Dedifferentiated amniotic fluid mesenchymal stem cell (primary cell): ENCODE results near the gene CFAP210.

ENCODE experiments used
- DNase-seq: peaks from one replicate; pipeline ENCODE4 v3.0.0-alpha.2; 2016; ENCODE audit errors: extremely low spot score

CFAP210 gene, protein sequence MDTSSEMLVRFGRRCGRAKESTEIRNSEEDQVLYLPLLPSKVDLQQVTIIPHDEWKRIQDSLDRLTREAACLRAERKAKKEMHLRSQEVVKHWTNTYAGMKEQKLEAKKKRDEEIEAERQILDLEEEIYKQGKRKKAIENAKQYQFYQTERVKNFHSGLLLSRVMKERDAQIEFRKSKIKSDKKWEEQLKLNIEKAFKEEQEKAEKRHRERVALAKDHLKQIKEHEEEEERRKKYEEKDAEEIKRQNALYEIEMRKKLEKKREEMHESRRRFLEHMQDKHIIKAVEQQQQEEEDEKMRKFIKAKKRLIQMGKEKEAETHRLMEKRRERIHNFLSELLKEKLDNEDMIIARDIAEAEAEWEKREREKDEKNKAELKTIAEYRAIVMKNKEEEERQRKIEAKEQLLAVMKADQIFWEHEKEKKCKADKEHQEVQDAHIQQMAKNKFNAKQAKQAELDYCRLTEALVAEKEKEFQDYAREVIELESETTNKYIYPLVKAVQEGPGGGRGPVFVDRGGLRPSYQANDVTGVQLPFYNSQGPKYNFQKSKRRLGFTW

GRCh38 chr2:169694113-169694893 lies at the start of gene CFAP210, which contains the start of gene PHOSPHO2:
Gene CFAP210 (minus strand): TSS chr2:169694405. CDS start chr2:169694327, 78 bp downstream.
Gene PHOSPHO2 (plus strand): TSS chr2:169694469. CDS start chr2:169700972, 6,503 bp downstream.
- DNase-seq: peak; percentile 95

DNA sequence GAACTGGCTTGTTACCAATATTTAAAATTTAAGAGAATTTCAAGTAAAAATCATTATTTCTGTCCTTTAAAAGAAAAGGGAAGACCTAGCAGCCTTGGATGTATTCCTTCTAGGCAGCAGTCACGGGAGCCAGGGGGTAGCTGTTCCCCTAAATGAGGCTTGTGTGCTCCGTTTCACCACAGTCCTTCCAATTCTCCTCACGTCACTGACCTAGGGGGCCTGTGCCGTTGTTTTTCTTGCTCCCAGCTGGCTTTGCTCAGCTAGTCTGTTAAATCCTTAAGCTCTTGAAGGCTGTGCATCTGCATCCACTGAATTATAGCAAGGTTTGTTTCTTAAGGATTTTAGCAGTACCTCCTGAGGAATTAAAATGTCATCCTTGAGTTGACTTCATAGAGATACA lies 49.3 kb upstream of the CFAP210 start:
- no peak for DNase-seq

GRCh38 chr2:169739351-169739750 lies 45.1 kb upstream of the CFAP210 start:
- no peak for DNase-seq

- DNase-seq: no peak
These were observed 44.5 kb upstream of the CFAP210 start for GRCh38 chr2:169738566-169739229.

- no peak for DNase-seq
These were observed 42.7 kb upstream of the CFAP210 start for GRCh38 chr2:169736902-169737301.

DNA sequence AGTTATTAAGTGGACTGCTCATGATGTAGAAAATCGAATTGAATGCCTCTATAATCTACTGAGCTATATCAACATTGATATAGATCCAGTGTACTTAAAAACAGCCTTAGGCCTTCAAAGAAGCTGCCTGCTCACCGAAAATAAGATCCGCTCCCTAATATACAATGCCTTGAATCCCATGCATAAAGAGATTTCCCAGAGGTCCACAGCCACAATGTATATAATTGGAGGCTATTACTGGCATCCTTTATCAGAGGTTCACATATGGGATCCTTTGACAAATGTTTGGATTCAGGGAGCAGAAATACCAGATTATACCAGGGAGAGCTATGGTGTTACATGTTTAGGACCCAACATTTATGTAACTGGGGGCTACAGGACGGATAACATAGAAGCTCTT lies 41.4 kb upstream of the CFAP210 start:
- DNase-seq: no peak

DNA sequence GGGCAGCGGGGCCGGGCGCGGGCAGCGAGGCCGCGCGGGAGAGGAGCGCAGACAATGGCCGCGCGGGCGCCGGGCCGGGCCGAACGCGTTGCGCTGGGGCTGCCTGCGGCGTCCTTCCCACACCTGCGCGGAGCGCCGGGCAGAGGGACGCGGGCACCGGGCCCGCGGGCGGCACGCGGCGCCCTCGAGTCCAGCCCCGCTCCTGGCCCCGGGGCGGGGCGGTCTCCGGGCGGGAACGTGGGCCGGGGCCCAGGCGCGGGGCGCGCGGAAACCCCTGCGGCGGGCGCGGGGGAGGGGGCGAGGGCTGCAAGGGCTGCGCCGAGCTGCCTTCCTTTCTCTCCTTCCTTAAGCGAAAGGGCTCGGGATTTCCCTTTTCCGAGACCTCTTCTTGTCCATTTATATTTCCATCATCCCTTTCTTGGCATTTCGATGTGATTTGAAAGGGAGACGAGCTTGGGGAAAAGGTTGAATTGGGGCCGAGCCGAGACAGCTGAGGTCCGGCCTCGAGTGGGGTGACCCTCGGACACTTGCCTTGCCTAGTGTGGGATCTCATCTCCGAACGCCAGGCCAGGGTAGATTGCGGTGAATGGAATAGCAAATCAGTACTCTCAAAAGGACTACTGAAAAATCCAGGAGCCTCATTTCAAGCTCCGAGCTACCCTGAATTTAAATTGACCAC lies 40.1 kb upstream of the CFAP210 start:
- DNase-seq: no peak

DNA sequence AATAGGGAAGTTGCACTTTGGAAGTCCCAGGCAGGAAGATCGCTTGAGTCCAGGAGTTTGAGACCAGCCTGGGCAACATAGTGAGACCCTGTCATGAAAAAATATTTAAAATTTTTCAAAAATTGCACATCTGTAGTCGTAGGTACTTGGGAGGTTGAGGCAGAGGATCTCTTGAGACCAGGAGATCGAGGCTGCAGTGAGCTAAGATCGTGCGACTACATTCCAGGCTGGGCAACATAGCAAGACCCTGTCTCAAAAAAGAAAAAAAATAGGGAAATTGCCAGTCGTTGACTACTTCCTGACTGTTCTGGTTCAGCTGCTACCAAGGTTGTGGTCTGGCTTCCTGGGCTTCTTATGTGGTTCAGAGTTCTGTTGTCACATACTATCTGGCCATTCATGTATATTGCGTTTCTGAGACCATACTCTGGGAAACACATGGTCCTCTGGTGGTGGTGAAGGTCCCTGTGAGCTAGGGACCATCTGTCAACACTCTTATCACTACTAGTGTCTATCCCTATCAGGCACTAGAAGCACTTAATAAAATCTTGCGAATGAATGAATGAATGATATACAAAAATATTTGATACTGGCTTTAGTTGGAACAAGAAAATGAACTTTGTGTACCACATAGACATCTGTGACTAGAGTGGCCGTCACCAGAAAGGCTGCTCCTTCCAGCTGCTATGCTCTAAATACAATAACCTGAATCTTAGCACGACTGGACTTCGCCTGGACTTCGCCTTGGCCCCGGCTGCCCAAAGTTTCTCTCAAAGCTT lies 38.6 kb upstream of the CFAP210 start:
- no peak for DNase-seq

- DNase-seq: no peak
These were observed 37.9 kb upstream of the CFAP210 start for GRCh38 chr2:169732075-169732474.

DNA sequence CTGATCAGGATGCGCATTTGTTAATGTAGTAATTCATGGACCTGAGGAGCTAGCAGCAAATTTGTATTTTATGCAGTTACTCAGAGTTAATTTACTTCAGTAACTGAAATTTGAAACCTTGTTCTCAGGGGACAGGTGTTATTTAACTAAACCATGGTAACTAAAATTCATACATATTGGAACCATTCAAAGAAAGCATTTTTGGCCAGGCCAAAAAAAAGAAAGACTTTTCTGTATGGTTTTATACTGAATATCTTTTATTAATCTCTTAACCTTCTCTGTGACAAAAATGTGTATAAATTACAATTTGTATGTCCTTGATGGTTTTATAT lies 35.0 kb upstream of the CFAP210 start:
- no peak for DNase-seq

DNA sequence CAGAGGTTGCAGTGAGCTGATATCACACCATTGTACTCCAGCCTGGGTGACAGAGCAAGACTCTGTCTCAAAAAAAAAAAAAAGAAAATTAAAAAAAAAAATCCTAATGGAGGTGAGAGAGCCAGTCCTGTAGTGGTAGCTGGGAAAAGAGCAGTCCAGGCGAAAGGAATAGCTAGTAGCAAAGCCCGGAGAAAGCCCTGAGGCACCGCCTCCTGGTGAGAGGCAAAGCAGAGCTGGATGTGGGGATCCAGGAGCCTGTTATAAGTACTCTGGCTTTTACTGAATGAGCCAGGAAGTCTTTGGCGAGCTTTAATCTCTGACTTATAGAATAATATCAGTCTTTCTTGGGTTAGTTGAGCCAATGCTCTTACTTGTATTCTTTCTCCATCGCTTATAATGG lies 32.9 kb upstream of the CFAP210 start:
- no peak for DNase-seq

GRCh38 chr2:169721016-169721415 lies 26.8 kb upstream of the CFAP210 start:
- DNase-seq: no peak

GRCh38 chr2:169718930-169719504 lies 24.8 kb upstream of the CFAP210 start:
- DNase-seq: no peak

GRCh38 chr2:169717691-169718063 lies 23.5 kb upstream of the CFAP210 start:
- no peak for DNase-seq

DNA sequence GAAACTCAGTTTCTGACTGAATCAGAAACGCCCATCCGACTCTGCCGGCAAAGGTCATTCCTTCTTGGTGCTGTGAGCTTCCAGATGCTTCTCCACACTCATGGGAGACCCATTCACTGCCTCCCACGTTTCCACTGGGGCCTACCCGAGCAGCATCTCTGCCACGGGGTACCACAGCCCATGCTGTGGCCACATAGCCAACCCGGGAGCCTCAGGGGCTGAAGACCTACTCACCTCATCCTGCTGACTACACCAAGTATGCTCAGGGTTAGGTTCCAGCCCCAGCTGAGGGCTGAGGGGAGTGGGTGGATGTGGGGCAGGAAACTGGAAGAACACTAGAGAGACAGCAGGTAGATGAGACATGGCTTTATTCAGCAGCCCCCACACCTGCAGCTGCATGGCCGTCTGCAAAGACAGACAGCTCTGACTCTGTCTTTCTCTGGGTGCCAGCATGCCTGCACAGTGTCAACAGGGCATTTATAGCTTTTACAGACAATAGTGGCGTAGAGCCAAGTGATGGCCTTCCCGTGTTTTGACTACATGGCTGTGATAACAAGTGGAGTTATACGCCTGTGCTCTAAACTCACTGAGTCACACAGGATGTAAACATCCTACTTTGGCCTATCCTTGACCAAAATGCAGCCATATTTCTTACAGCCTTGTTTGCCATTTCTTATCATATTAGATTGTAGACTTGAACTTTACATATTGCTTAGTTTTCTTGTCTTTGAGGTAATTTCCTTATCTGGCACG lies 22.9 kb upstream of the CFAP210 start:
- DNase-seq: no peak

DNA sequence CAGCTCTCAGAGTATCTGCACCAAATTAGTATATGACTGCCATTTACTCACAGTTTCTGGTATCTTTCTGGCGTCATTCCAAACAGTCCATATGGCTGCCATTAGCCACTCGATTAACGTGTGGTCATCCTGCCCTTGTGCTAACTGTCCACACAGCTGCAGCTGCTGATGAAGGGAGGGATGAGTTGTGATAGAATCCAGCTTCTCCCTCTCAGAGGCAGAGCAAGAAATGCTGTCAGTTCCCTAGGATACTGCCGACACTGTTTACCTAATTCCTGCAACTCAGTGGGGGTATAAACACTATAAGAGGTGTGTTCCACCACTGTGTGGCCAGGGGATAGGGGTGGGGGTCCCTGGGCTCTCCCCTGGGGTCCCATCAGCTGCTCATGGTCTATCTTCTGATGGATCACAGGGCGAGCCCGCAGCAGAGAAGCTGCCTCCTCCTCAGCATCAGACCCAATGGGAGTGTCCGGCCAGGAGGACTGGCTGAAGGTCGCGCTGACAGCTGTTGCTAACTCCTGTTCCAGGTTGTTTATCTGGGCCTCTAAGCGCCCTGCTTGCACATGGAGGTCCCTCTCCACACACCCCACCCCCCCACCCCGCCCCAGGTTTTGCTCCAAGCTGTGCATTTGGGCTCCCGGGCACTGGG lies 22.2 kb upstream of the CFAP210 start:
- DNase-seq: no peak

DNA sequence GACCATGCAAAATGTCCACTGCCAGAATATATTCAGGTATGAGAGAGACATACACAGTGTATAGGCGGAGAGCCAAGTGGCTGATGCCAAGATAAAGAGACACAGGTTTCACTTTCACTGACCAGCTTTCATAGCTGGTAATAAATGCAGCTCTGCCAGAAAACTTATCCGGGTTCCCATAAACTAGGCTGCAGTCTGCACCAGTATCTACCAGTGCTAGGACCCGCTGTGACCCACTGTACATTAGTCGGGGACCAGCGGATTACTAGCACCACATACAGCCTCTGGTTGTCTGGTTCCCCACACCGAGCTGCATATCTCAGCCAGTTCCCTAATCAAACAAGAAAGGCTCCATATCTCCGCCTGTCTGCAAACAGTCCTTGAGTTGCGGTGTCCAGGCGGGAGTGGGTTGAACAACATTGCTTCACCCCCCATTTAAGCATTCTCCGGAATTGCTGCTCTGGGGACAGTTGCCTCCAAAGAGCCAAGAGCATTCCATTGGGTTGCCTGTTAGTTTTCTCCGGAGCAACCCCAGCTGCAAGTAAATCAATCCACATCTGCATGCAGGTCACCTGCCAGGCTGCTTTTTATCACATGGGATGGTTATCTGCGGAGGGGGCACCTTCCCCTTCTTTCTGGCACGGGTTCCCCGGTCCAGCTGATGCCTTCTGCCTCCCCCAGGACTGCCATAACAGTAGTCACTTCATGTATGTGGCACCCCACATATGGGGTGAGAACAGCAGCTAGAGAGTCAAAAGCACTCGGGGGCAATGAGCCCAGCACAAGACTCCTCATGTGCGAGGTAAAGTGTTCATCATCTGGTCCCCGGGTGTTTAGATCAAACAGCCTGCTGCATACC lies 21.4 kb upstream of the CFAP210 start:
- DNase-seq: no peak

- no peak for DNase-seq
These were observed 20.5 kb upstream of the CFAP210 start for GRCh38 chr2:169714699-169715098.
